SH-SY5Y (cell line): ENCODE results near the gene NOM1.

Source experiments
- GATA2 ChIP-seq: IDR thresholded peaks from 2 replicates; pipeline ENCODE4 v1.6.1; 2011; ENCODE audit warnings: mild to moderate bottlenecking, low read depth, low read length
- GATA3 ChIP-seq: IDR thresholded peaks from 2 replicates; pipeline ENCODE4 v1.6.1; 2011; ENCODE audit warnings: low read depth, mild to moderate bottlenecking, low read length, moderate library complexity

NOM1 gene

DNA sequence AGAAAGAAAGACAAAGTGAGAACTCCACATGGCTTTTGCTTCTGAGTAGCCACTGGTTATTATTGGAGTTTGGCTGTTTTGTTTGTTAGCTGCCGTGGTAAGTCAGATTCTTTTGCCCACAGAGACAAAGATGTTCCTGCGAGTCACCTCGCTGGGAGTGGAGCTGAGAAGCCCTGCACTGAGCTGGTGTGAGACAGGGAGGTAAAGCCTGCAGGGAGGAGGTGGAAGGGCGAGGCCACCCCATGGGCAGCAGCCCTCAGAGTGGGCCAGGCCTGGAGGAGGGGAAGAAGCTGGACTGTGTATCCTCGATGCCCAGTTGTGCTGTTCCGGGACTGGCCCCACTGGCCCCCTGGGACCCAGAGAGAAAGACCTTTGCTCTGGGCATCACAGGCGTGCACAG lies 14.3 kb upstream of the NOM1 start:
- no peak for TF ChIP-seq GATA2
- no peak for TF ChIP-seq GATA3

DNA sequence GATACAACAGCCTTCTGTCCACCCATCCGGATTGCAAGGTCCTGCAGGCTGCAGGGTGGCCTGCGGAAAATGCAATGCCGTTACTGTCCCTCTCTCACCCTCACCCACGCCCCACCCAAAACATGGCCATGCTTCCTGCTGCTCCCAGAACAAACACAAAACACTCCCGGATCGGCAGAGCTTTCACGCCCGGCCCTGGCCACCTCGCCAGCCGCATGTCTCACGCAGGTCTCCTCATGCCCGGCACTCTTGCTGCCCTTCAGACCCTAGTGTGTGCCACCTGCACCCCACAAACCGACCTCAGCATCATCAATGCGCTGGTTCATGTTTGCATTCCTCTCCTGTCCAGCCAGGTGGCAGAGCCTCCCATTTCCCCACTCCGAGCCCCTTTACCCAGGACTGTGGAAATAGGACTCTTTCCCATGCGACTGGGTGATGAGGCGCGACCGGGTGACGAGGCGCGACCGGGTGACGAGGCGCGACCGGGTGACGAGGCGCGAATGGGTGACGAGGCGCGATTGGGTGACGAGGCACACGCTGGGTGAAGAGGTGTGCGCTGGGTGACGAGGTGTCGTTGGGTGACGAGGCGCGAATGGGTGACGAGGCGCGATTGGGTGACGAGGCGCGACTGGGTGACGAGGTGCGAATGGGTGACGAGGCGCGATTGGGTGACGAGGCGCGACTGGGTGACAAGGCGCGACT lies 8.9 kb upstream of the NOM1 start:
- TF ChIP-seq GATA2 (no peak), GATA3 (no peak)

DNA sequence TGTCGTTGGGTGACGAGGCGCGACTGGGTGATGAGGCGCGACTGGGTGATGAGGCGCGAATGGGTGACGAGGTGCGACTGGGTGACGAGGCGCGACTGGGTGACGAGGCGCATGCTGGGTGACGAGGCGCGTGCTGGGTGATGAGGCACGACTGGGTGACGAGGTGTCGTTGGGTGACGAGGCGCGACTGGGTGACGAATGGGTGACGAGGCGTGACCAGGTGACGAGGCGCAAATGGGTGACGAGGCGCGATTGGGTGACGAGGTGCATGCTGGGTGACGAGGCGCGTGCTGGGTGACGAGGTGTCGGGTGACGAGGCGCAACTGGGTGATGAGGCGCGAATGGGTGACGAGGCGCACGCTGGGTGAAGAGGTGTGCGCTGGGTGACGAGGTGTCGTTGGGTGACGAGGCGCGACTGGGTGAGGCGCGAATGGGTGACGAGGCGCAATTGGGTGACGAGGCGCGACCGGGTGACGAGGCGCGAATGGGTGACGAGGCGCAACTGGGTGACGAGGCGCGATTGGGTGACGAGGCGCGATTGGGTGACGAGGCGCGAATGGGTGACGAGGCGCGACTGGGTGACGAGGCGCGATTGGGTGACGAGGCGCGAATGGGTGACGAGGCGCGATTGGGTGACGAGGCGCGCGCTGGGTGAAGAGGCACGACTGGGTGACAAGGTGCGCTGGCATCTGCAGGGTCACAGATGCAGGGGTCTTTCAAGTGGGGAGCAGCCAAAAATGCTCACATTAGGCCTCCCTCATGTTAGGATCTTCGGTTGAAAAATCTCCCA lies 7.9 kb upstream of the NOM1 start:
- no peak for TF ChIP-seq GATA3
- no peak for TF ChIP-seq GATA2

DNA sequence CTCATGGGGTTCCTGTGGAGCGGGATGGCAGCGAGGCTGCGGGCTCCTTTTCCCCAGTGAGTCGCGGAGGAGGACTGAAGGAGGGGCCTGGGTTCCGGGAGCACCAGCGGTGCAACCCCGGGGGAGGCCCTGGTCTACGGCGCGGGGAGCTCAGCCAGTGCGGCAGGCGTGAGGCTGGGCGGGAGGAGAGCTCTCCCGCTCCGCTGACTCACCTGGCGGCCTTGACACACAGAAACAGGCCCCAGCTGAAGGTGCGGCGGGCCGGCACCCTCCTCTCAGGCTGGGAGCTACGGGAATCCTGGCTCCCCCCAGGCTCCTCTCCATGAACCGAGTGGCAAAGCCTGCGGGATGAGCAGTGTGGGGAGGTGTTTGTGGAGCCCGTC lies 6.8 kb upstream of the NOM1 start:
- TF ChIP-seq GATA2 (no peak), GATA3 (no peak)

DNA sequence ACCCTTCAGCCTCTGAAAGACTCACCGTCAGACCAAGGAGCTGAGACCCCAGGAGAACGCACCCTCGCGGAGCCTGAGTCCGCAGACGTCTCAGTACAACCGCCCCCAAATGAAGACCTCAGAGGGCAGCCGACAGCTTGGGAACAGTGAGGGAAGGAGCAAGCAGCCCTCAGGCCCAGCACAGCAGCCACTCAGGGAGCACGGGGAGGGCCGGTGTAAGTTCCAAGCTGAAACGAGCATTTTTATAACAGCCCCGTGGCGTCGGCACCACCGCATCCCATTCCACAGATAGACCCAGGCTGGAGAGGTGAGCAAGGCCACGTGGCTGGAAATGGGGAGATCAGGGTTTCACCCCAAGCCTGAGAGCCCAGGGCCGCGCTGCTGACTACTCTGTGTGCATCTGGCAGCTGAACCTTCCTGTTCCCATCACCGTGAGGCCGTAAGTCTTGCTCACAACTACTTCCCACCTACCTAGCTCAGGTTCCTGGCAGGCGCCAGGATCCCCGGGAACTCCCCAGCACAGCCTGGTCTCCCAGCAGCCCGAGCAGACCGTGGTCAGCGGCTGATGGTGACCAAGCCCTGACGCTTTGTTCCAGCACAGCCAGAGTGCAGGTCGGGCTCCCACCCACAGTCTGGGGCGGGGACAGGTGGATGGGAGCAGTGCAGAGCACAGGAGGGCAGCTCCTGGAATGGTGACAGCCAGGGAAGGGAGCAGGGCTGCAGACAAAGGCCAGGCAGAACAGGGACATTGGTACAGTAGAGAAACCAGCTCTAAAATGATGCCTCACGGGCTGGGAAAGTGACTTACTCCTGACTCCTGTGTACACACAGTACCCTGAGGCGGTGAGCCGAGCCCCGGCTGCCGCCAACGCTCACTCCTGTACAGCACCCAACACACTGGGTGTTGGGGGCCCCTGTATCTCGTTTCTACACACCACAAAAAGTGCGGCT lies 6.1 kb upstream of the NOM1 start:
- no peak for TF ChIP-seq GATA3
- TF ChIP-seq GATA2 = no peak

DNA sequence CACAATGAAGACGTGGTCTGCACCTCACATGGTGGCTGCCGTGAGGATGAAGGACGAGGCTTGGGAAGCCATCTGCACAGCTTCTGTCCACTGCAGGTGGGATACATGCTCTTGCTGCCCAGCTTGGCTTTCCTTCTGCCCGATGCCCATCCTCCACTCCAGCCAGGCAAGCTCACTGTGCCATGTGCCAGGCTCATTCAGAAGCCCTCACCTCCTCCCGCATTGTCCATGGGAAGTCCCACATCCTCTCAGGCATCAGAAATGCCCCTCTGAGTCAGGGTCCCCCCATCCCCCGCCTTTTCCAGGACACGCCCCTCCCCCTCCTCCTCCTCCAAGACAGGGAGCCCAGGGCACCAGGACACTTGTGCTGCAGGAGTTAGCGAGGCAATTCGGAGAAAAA lies 4.6 kb upstream of the NOM1 start:
- no peak for TF ChIP-seq GATA3
- no peak for TF ChIP-seq GATA2

DNA sequence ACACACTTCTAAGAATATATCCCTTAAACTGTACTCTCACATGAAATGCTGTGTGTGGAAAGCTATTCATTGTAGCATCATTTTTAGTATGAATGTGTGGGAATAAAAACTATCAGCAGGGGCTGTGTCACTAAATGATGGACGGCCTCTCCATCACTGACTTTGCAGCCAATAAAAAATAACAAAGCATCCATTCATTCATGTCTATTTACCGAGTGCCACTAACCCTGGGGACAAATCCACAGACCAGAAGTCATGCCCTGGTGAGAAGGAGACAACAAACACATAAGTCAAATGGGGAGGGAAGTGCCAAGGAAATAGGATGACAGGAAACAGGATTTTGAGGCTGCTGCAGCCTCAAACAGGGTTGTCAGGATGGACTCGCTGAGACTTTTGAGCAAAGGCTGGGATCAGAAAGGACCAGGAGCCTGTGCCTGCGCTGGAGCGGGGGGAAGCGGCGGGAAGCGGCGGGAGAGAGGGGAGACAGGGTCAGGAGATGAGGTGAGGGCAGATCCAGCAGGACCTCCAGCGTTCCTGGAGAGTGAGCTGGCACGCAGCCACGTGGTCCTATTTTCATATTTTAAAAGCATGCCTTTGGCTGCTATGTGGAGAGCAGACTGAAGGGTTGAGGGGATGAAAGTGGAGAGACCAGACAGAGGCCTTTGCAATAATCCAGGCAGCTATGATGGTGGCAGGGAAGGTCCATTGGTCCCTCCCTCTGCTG lies 2.2 kb upstream of the NOM1 start:
- TF ChIP-seq GATA3 (no peak), GATA2 (no peak)

DNA sequence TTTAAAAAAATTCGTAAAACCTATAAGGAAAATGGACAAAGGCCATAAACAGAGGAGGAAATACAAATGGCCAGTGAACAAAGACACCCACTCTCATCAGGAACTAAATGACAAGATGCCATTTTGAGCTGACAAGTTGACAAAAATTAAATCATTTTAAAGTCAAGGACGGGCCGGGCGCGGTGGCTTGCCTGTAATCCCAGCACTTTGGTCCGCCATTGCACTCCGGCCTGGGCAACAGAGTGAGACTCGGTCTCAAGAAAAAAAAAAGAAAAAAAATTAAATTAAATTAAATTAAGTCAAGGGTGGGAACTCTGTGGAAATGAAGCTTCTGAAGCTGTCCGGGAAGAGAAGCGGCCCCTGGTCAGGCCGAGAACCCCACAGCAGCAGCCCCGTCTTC lies 1.2 kb upstream of the NOM1 start:
- no peak for TF ChIP-seq GATA2
- no peak for TF ChIP-seq GATA3

DNA sequence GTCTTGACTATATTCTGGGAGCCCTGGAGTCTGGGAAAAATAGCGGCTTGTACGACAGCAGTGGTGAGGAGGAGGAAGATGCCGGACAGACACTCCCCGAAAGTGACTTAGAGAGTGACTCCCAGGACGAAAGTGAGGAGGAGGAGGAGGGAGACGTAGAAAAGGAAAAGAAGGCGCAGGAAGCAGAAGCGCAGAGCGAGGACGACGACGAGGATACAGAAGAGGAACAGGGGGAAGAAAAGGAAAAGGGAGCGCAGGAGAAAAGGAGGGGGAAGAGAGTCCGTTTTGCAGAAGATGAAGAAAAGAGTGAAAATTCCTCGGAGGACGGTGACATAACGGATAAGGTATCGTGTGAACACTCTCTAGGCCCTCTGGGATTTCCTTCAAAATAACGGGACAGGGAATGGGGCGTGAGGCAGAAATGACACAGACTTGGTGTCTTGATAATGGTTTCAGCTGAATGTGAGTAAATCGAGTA lies 908 bp downstream of the NOM1 start:
- TF ChIP-seq GATA3 (no peak), GATA2 (no peak)

DNA sequence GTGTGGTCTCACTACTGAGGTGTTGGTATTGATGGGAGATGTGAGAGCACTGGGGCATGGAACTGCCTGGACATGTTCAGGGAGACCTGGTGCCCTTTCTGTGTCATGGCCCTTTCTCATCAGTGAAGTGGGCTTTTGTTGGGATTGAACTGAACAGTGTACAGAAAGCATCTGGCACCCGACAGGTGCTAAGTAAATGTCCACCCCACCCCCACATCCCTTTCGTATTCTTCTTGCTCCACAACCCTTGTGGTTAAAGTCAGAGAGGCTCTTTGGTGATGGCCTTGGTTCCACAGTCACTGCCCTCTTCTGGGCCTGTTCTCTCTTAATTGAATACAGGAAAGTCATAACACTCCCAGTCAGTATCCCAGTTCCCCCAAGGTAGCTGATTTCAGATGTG lies 5.4 kb downstream of the NOM1 start:
- TF ChIP-seq GATA3 = no peak
- TF ChIP-seq GATA2 = no peak

DNA sequence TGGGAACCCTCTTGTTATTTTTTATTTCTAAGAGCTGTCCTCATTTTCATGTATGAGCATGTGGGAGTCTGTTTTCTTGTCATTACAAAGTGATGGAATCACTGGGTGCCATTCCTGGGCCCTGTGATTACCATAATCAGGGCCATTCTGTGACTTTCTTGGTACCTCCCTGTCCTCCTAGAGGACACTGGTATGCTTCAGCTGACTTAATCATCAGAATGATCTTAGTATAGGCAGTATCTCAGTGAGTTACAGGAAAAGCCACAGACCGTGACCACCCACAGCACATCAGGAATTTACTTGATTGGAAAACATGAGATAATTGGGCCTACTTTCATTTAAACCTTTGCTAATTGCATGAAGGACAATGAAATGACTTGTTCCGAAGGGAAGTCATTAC lies 7.2 kb downstream of the NOM1 start:
- TF ChIP-seq GATA2 = no peak
- TF ChIP-seq GATA3 = no peak

DNA sequence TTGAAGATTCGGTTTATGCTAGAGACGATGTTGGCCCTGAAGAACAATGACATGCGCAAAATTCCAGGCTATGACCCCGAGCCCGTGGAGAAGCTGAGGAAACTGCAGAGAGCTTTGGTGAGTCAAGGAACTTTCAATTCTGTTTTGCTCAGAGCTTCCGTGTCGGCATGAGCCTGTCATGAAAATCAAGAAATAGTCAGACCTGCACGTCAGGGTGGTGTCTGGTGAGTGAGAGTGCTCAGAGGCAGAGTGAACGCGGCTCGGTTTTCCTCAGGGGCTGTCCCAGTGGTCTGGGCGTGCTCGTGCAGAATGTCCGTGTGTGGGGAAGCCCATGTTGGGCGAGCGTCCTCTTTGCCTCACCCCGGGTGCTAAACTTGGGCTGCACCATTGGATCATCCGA lies 12.6 kb downstream of the NOM1 start:
- TF ChIP-seq GATA3 = no peak
- no peak for TF ChIP-seq GATA2

DNA sequence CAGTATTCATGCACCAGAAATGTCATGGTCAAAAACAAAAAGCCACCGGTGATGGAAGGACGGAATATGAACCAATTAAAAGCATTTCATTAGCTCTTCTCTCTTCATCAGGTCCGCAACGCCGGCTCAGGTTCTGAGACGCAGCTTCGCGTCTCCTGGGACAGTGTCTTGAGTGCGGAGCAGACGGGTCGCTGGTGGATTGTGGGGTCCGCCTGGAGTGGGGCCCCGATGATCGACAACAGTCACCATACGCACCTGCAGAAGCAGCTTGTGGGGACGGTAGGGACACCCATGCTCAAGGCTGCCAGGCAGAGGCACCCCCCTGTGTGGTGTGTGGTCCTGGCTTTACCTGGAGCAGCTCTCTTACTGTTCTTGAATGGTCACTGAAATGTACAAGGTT lies 13.4 kb downstream of the NOM1 start:
- no peak for TF ChIP-seq GATA2
- no peak for TF ChIP-seq GATA3
